HFFc6 (cell line): Measurements from ENCODE around the gene NAGK. TPM values are rescaled to one million over a fixed set of nuclear protein-coding genes. Genes with fewer than 3 reads are reported as not detected.

Experiments
- DNase-seq: peaks from one replicate; pipeline ENCODE4 v3.0.0-alpha.2; 2018
- H3K27ac Mint-ChIP-seq: 2 replicates; pipeline ENCODE4 v1.8.0; 2020; ENCODE audit warnings: mild to moderate bottlenecking, mixed read lengths
- H3K27me3 Mint-ChIP-seq: 2 replicates; pipeline ENCODE4 v1.8.0; 2021; ENCODE audit warnings: mild to moderate bottlenecking, moderate library complexity, mixed read lengths; ENCODE audit not compliant: insufficient read depth
- H3K36me3 Mint-ChIP-seq: 2 replicates; pipeline ENCODE4 v1.8.0; 2021; ENCODE audit warnings: low read depth, mixed read lengths
- H3K4me1 Mint-ChIP-seq: 2 replicates; pipeline ENCODE4 v1.8.0; 2020; ENCODE audit warnings: low read depth, mixed read lengths
- H3K4me3 Mint-ChIP-seq: 2 replicates; pipeline ENCODE4 v1.8.0; 2020; ENCODE audit warnings: mild to moderate bottlenecking, moderate library complexity, mixed read lengths
- H3K9me3 Mint-ChIP-seq: 2 replicates; pipeline ENCODE4 v1.8.0; 2020; ENCODE audit warnings: mild to moderate bottlenecking, mixed read lengths
- CTCF ChIP-seq: fragments of 200-600 bp; sonication (generic); IDR thresholded peaks from 2 replicates; pipeline ENCODE4 v1.5.0; 2021; ENCODE audit warnings: antibody characterized with exemption, mild to moderate bottlenecking
- total RNA-seq, 6 experiments: library from RNA; stranded (reverse); fragmentation: NEBNext Ultra II Directional; extraction: Animal tissue kit (Norgen Biotek cat#: 25700); gene quantifications; 2 replicates in 1 of 6; 3 replicates in 5 of 6; pipeline ENCODE4 v1.2.3, GENCODE V29; 2021

The NAGK gene
- total RNA-seq, 6 experiments from 2014 or later, result 97.3 to 121 (median 101) TPM

DNA sequence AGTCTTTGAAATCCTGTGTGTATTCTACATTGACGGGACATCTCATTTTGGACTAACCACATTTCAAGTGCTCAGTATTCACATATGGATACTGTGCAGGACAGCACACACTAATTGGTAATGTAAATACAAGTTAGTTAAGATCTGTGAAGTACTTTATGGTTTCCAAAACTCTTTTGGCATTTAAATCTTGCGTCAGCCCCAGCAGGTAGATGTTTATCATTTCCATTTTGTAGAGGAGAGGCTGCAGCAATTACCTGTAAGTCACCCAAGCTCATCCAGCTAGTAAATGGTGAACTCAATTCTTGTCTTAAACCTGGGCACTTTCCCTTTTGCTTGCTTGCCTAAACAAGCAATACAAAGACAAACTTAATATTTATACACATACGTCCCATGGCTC is 1.6 kb upstream of the NAGK start:
- Mint-ChIP-seq H3K27me3 (peaks cover 12% of the 10 kb centered on the region), H3K9me3 (no peaks in the 10 kb centered on the region), H3K4me1 (peaks cover 41% of the 10 kb centered on the region), H3K27ac (no peak overlapping the region), H3K4me3 (peak overlapping the region; percentile 30; the same call in 1 of the 2 replicates), H3K36me3 (peaks cover 9% of the 10 kb centered on the region)
- no peak for TF ChIP-seq CTCF
- DNase-seq, result no peak

DNA sequence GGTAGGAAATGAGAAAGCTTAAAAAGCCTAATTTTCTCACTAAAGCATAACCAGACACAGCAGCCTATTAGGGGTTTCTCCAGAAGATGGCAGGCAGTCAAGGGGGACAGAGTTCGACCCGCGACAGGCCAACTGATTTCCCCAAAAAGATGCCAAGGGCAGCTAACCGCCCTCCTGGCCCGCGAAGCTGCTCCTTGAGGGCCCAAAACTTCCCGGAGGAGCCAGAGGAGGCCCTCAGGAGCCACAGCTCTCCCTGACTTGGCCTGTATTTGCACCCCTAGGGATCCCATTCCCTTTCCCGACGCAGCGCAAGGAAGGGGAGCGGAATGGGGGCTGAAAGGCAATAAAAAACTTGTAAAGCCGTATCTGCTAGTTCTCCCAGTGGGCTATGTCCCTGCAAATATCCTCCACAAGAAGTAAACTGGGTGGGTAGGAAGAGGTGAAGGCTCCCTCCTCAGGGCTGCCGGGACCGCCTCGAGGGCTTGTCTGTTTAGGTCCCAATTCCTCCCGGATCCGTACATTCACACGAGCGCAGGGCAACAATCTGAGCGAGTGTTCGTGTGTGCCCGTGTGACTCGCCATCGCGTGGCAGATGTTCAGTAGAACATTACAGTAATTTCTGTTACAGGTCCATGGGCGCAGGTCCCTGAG is 756 bp upstream of the NAGK start:
- H3K4me3 Mint-ChIP-seq, result peak overlapping the region; percentile 95
- H3K9me3 Mint-ChIP-seq, result no peaks in the 10 kb centered on the region
- H3K27ac Mint-ChIP-seq, result peak overlapping the region; percentile 99
- H3K36me3 Mint-ChIP-seq, result peaks cover 9% of the 10 kb centered on the region
- DNase-seq, result no peak
- peak; percentile 18; the same call in 1 of the 2 replicates for TF ChIP-seq CTCF
- H3K27me3 Mint-ChIP-seq, result peaks cover 10% of the 10 kb centered on the region
- peaks cover 45% of the 10 kb centered on the region for H3K4me1 Mint-ChIP-seq

DNA sequence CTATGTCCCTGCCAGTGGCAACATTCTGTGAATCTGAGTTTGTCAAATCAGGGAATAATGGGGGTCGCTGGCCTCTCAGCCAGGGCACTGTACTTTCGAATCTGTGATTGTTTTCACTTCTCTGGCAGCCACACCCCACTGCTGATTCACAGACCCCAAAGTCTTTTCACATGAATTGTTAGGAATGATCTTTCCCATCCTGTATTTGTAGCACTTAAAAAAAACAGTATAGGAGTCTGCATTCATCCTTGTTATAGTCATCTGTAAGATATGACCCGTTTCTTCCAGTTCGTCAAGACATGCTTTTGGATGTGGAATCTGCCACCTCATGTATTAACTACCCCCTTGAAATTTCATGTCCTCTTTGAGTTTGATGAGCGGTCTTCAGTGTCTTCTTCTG is 928 bp downstream of the NAGK start:
- Mint-ChIP-seq H3K36me3 (peaks cover 17% of the 10 kb centered on the region), H3K9me3 (no peaks in the 10 kb centered on the region), H3K27me3 (peaks cover 10% of the 10 kb centered on the region; the same call in 1 of the 2 replicates), H3K4me3 (peak overlapping the region; percentile 95), H3K27ac (peak overlapping the region; percentile 99), H3K4me1 (peaks cover 45% of the 10 kb centered on the region)
- no peak for TF ChIP-seq CTCF
- peak; percentile 31 for DNase-seq

- H3K27ac Mint-ChIP-seq, result peak overlapping the region; percentile 99
- peaks cover 3% of the 10 kb centered on the region; the same call in 1 of the 2 replicates for H3K27me3 Mint-ChIP-seq
- H3K4me3 Mint-ChIP-seq, result peak overlapping the region; percentile 95
- TF ChIP-seq CTCF, result peak; percentile 61
- DNase-seq, result peak; percentile 34
- peaks cover 17% of the 10 kb centered on the region for H3K36me3 Mint-ChIP-seq
- peaks cover 41% of the 10 kb centered on the region for H3K4me1 Mint-ChIP-seq
- no peaks in the 10 kb centered on the region for H3K9me3 Mint-ChIP-seq
These were observed 2.0 kb downstream of the NAGK start for GRCh38 chr2:71070294-71071093.

- no peak overlapping the region for H3K4me3 Mint-ChIP-seq
- peak; percentile 18; the same call in 1 of the 2 replicates for TF ChIP-seq CTCF
- H3K4me1 Mint-ChIP-seq, result peaks cover 39% of the 10 kb centered on the region
- H3K27ac Mint-ChIP-seq, result peak overlapping the region; percentile 27; the same call in 1 of the 2 replicates
- DNase-seq, result no peak
- peaks cover 3% of the 10 kb centered on the region; the same call in 1 of the 2 replicates for H3K27me3 Mint-ChIP-seq
- peaks cover 17% of the 10 kb centered on the region for H3K36me3 Mint-ChIP-seq
- H3K9me3 Mint-ChIP-seq, result no peaks in the 10 kb centered on the region
These were observed 3.4 kb downstream of the NAGK start for GRCh38 chr2:71071681-71072398.
